Fibroblast of skin of abdomen (primary cell): ENCODE results near the gene AMPH.
"Not testable (repeated sequence)": the region's sequence is repeated elsewhere in the genome, so short reads cannot be mapped to it uniquely, and the experiment has no call there.

ENCODE experiments used
- DNase-seq: peaks from one replicate; pipeline ENCODE4 v3.0.0-alpha.2; 2013

The AMPH gene

GRCh38 chr7:38628630-38629385, 2.4 kb downstream of the AMPH start:
- peak; percentile 90 for DNase-seq

GRCh38 chr7:38625866-38626265, 5.3 kb downstream of the AMPH start:
- no peak for DNase-seq

DNA sequence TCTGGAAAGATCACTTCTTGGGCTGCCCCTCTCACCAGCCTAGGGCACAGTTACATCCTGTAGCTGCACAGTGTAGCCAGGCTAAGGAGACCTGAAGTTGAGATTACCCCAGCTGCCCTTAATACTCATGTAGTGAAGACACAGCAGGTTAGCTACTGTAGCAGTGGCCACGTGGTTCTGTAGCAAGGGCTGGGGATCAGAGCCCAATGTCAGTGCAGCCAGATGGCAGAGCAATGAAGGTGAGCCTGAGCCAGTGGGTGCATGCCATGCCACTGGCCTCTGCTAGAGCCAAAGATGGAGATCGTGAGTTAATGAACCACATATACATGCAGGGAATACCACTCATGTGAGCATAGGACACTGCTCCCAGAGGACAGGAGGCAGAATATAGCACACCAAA, 15.5 kb downstream of the AMPH start:
- DNase-seq: no peak

- DNase-seq: no peak
These were observed 23.7 kb downstream of the AMPH start for GRCh38 chr7:38607466-38607865.

DNA sequence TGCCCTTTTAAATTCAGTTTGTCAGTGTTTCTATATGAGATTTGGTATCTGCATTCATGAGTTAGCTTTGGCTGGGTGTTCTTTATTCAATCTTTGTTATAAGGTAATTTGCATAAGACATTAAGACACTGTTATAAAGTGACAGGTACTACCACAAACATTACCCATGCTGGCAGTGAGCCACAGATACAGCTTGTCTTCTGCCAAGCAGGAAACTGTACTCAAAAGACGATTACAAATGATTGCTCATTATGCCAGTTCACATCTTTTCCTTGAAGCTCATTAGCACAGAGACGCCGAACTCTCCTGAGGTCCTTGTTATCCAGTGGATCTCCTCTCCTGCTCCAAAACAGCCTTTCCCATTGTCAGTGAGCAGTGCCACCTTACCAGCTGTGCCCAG, 30.4 kb downstream of the AMPH start:
- no peak for DNase-seq

GRCh38 chr7:38594949-38595348, 36.2 kb downstream of the AMPH start:
- no peak for DNase-seq

- DNase-seq: no peak
These were observed 38.4 kb downstream of the AMPH start for GRCh38 chr7:38592737-38593288.

DNA sequence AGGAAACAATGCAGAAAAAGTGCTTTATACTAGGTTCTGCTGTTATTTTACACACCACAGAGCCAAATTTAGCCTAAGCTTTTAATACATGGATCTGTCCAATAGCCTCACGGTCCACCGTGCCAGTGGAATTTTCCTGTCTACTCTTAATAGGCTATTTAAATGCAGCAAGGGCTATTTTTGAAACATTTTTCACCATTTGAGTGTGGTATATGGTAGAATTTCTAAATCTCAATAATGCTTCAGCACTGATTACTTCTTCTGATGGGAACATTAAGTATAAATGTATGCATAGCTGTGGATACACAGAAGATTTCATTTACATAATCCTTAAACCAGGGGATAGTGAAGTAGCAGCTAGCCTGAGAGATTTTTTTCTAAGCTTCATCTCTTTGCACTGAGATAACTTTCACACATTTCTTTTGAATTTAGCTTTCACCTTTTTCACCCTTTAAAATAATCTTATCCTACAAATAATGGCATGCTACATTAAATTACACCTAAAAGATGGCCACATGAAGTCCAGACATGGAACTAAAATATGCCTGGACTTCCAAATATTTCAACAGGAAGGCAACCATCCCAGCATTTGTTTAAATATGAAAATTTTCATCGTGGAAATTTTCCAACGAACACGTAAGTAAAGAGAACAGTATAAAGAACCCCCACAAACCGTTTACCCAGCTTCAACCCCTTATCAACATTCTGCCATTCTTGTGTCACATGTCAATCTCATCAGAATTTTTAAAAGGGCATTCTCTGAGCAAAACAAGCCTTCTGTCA, 45.4 kb downstream of the AMPH start:
- DNase-seq: peak; percentile 36

DNA sequence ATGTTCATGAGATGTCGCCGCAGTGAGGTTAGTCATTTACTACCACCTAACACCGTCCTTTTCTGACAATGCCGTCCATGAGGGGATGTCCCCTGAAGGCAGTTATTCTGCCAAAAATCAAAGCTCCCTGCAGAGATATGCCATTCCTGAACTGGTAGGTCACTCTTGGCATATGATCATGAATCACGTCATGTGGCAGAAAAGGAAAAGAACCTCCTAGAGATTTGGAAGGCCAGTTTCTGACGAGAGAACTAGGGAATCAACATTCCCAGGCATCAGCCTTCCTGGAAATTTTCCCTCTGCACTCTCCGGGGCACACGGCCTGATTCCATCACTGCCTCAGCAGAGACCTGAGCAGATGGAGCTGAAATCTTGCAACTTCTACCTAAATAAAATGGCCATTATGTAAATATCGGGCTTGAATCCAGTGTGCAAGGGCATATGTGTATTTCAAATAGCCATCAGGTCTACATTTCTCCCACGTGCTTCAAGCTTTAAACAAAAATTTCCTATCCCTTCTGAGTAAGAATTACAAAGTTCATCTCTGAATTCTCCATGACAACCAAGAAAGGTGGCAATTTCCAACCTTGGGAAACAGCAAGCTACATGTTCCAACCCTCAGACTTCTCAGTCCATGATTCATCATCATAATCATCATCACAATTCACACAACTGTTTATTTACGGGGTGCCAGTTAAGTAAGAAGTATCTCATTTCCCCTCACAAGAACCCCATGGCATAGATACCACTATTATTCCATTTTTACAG, 46.5 kb downstream of the AMPH start:
- peak; percentile 75 for DNase-seq

DNA sequence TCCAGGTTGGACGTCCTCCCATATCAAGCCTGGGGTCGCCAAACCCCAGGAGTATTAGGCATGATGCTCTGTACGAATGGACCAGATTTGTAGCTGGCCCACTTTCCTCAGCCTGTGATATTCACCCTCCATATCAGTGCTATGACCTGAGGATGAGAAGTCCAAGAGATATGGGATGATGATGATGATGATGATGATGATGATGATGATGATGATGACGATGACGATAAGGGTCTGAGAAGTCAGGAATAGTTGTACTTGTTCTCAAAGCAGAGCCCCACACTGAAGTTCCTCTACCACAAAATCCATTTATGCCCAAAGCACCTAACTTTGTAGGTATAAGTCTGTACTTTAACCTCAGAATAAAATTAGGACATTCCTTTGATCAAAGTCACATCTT, 50.7 kb downstream of the AMPH start:
- DNase-seq: no peak

DNA sequence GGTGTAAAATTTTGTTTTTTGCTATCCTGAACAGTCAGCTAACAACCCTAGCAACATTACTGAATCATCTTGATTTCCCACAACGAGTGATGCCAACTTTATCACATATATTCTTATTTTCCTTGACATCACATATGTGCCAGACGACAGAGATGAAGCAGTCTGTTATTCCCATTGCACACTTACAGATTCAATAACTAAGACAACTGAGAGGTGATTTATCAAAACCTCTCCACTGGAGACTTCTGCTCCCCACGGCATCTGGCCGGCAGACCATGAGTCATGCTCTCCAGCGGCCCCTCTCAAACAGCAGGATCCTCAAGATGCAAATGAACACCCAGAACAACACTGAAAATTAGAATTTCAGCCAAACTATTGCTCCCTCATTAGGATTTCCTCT, 57.1 kb downstream of the AMPH start:
- DNase-seq: peak; percentile 80

DNA sequence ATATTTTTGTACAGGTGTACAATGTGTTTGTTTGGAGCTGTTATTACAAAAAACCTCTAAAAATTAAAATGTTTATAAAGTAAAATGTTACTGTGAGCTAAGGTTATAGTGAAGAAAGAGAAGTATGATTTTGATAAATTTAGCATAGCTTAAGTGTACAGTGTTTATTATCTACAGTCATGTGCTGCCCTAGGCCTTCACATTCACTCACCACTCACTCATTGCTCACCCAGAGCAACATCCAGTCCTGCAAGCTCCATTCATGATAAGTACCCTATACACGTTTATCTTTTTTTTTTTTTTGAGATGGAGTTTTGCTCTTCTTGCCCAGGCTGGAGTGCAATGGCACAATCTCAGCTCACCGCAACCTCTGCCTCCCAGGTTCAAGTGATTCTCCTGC, 59.6 kb downstream of the AMPH start:
- DNase-seq: not testable (repeated sequence)

DNA sequence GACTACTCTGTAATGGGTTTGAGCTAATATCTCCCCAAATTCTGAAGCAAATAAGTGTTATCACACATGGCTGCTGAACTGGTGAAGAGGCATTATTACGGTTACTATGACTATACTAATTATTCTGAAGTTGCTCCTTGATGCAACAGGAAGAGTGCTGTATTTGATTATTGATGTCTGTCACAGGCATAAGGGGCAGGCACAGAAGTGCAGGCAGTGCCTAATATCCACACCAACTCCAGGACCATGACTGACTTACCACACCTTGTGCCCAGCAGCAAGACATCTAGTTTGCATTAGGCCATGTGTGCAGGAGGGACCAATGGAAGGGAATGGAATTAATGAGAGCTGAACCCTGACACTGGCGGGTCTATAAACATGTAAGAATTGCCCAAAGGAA, 62.7 kb downstream of the AMPH start:
- no peak for DNase-seq

- no peak for DNase-seq
These were observed 65.9 kb downstream of the AMPH start for GRCh38 chr7:38565289-38565688.

DNA sequence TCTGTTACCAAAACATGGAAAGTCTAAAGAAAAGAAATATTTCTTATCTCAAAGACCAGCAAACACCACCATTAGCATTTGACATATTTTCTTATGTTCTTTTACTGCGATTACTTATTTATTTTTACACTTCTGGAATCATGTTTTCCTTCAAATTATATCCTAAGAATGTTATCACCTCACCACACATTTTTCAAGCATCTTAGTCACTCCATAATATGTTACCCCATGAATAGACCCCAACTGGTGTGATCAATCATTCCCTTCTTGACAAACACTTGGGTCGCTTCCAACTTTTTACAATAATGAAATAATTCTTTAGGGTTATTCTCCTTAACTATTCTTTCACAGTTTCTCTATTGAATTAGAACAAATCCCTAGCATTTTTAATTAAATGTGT, 67.4 kb downstream of the AMPH start:
- DNase-seq: peak; percentile 63

DNA sequence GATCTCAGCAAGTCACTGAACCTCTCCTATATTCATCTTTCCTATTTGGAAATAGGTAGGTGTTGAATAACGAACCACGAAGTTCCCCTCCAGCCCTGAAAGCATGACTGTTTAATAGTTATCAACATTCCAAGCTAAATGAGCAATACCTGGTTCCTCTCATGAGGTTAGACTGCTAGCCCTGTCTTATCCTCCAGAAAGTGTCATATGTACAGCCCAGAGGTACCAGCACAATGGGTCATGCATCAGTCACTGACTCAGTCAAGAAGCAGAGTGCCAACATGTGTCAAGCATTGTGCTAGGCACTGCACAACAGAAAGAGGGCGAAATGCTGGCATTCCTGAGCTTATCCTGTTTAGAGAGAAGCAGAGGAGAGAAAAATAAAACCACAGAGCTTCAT, 70.0 kb downstream of the AMPH start:
- peak; percentile 57 for DNase-seq

GRCh38 chr7:38558761-38559345, 72.3 kb downstream of the AMPH start:
- peak; percentile 31 for DNase-seq

DNA sequence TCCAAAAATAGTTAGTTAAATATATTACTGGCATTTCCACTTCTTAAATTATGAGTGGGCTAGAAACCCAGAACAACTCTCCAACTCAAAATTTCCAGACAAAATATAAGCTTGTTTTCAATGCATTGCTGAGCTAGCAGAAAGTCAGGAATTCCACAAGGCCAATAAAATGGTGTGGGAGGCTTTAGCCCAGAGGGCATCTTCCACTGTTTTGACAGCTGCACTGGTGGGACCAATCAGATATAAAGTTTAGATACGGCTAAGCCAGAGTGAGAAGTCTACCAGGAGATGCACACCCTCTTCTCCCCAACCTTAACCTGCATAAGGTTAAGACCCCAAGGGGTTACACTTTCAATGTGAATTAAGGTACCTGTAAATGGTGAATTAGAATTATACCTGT, 76.6 kb downstream of the AMPH start:
- DNase-seq: no peak

- DNase-seq: no peak
These were observed 80.3 kb downstream of the AMPH start for GRCh38 chr7:38550836-38551235.

DNA sequence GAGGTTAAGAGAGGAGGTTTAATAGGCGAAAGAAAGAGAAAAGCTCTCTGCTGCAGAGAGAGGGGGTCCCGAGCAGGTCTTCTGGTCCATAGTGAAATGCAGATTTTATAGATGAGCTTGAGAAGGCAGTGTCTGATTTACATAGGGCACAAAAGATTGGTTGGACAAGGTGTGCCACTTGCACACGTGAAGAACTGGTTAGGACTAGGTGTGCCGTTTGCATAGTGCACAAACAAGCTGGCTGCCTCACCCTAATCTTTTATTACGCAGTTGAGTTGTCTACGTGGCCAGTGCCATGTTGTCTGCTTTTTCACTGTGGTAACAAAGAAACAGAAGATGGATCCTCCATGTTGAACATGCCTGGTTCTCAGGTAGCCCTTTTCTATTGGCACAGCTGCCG, 82.6 kb downstream of the AMPH start:
- DNase-seq: no peak

DNA sequence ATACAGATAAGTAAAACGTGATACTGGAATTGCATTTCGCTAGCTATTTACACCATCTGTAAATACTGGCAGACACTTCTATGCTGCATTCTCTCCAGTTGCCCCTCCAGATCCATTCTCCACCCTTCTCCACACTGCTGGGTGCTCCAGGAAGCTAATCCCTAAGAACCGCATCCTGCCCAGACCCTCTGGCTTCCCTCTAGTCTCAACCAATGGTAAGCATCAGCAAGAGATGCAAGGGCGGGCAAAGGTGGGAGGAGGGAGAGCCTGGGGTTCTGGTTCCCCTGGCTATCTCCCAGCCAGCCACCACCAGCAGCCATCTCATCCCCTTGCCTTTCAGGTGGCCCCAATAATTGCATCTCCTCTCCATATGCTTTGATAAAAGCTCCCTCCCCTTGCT, 84.4 kb downstream of the AMPH start:
- DNase-seq: no peak

- no peak for DNase-seq
These were observed 85.2 kb downstream of the AMPH start for GRCh38 chr7:38545977-38546376.

GRCh38 chr7:38542156-38542555, 89.0 kb downstream of the AMPH start:
- DNase-seq: peak; percentile 73
